ENCODE results near the gene IL1RAPL1.

IL1RAPL1 gene

GRCh38 chrX:29138003-29138402 lies 550.8 kb downstream of the IL1RAPL1 start:
- no peak for DNase-seq

- DNase-seq, result no peak
Measured at GRCh38 chrX:29143356-29143755, 556.1 kb downstream of the IL1RAPL1 start.

GRCh38 chrX:29143756-29144155 lies 556.5 kb downstream of the IL1RAPL1 start:
- no peak for DNase-seq

- no peak for DNase-seq
Measured at GRCh38 chrX:29145316-29145715, 558.1 kb downstream of the IL1RAPL1 start.

GRCh38 chrX:29148511-29148910 lies 561.3 kb downstream of the IL1RAPL1 start:
- no peak for DNase-seq

GRCh38 chrX:29155286-29155685 lies 568.0 kb downstream of the IL1RAPL1 start:
- no peak for DNase-seq

- no peak for DNase-seq
Measured at GRCh38 chrX:29172880-29173279, 585.6 kb downstream of the IL1RAPL1 start.

GRCh38 chrX:29187264-29187663 lies 600.0 kb downstream of the IL1RAPL1 start:
- DNase-seq, result no peak

- no peak for DNase-seq
Measured at GRCh38 chrX:29196501-29196900, 609.3 kb downstream of the IL1RAPL1 start.

GRCh38 chrX:29215251-29215650 lies 628.0 kb downstream of the IL1RAPL1 start:
- no peak for DNase-seq

- no peak for DNase-seq
Measured at GRCh38 chrX:29225670-29226069, 638.4 kb downstream of the IL1RAPL1 start.

GRCh38 chrX:29229802-29230201 lies 642.6 kb downstream of the IL1RAPL1 start:
- no peak for DNase-seq

GRCh38 chrX:29231800-29232199 lies 644.6 kb downstream of the IL1RAPL1 start:
- DNase-seq, result no peak

GRCh38 chrX:29233592-29234183 lies 646.4 kb downstream of the IL1RAPL1 start:
- no peak for DNase-seq

- no peak for DNase-seq
Measured at GRCh38 chrX:29237972-29238371, 650.7 kb downstream of the IL1RAPL1 start.

GRCh38 chrX:29241809-29242208 lies 654.6 kb downstream of the IL1RAPL1 start:
- DNase-seq, result no peak

GRCh38 chrX:29242856-29243255 lies 655.6 kb downstream of the IL1RAPL1 start:
- no peak for DNase-seq

GRCh38 chrX:29243942-29244341 lies 656.7 kb downstream of the IL1RAPL1 start:
- no peak for DNase-seq

- DNase-seq, result no peak
Measured at GRCh38 chrX:29254515-29254914, 667.3 kb downstream of the IL1RAPL1 start.

GRCh38 chrX:29257521-29257920 lies 670.3 kb downstream of the IL1RAPL1 start:
- no peak for DNase-seq

- no peak for DNase-seq
Measured at GRCh38 chrX:29269390-29269789, 682.1 kb downstream of the IL1RAPL1 start.

GRCh38 chrX:29274517-29274916 lies 687.3 kb downstream of the IL1RAPL1 start:
- DNase-seq, result no peak

- DNase-seq, result no peak
Measured at GRCh38 chrX:29275928-29276327, 688.7 kb downstream of the IL1RAPL1 start.

- no peak for DNase-seq
Measured at GRCh38 chrX:29281078-29281742, 694.0 kb downstream of the IL1RAPL1 start.

- no peak for DNase-seq
Measured at GRCh38 chrX:29285664-29286063, 698.4 kb downstream of the IL1RAPL1 start.
